ENCODE measurements around the gene CFAP251. TPM values are rescaled to one million over a fixed set of nuclear protein-coding genes. Genes with fewer than 3 reads are reported as not detected.

Gene CFAP251
- polyA plus RNA-seq, 1 donor (not counting 4 experiments of a cell fraction or from before 2014, with no cell fraction given): 74.2 TPM

- Histone ChIP-seq H3K4me2 (ENCODE audit: control insufficient read depth, extremely low read depth, insufficient read depth, low read depth, low read length) (no peak overlapping the region), H3K4me3 (ENCODE audit: control insufficient read depth in 2 of 3, extremely low read depth in 1 of 3, insufficient read depth in 2 of 3, low read depth in 1 of 3, low read length in 3 of 3) (no peak overlapping the region), H3K79me2 (ENCODE audit: control insufficient read depth, insufficient read depth, low read length) (peaks cover 7% of the 10 kb centered on the region), H3K9ac (ENCODE audit: control insufficient read depth, extremely low read depth, insufficient read depth, low read length) (no peak overlapping the region), H2AFZ (ENCODE audit: control insufficient read depth, low read length) (no peak overlapping the region), H3K27ac (ENCODE audit: control insufficient read depth, insufficient read depth, low read length) (no peak overlapping the region), H3K9me1 (ENCODE audit: control insufficient read depth, extremely low read depth, insufficient read depth, low read length) (no peaks in the 10 kb centered on the region), H3K27me3 (ENCODE audit: control insufficient read depth, extremely low read depth, insufficient read depth, low read length) (no peaks in the 10 kb centered on the region), H3K9me3 (ENCODE audit: control insufficient read depth, low read depth, low read length) (no peaks in the 10 kb centered on the region), H3K36me3 (ENCODE audit: control insufficient read depth in 2 of 2, extremely low read depth in 1 of 2, insufficient read depth in 2 of 2, low read length in 2 of 2) (peaks cover 31 to 57% of the 10 kb centered on the region in 2 experiments), H4K20me1 (ENCODE audit: control insufficient read depth, extremely low read depth, insufficient read depth, low read length) (no peaks in the 10 kb centered on the region), H3K4me1 (ENCODE audit: control insufficient read depth, extremely low read depth, insufficient read depth, low read length) (peaks cover 14% of the 10 kb centered on the region)
- DNase-seq (ENCODE audit: low read depth, low spot score) (no peak), FAIRE-seq (peak; percentile 29)
- dilution Hi-C loops (cut with MboI; ENCODE audit: extremely low pct_ligation_motif_present, low sequenced_read_pairs): no loop called here
- no peak for TF ChIP-seq EZH2 (IDR thresholded peaks at IDR 0.05; ENCODE audit: low read length)
- TF ChIP-seq CTCF (optimal IDR thresholded peaks at IDR 0.05 in 1 of 3, IDR thresholded peaks at IDR 0.05 in 1 of 3, conservative IDR thresholded peaks at IDR 0.05 in 1 of 3; ENCODE audit: extremely low read depth in 1 of 3, insufficient read depth in 2 of 3, low read length in 3 of 3): no peak
These were observed 42.1 kb downstream of the CFAP251 start for GRCh38 chr12:121960541-121960940.

GRCh38 chr12:121961195-121961879 lies 42.9 kb downstream of the CFAP251 start:
- no peaks in the 10 kb centered on the region for H4K20me1 ChIP-seq (ENCODE audit: control insufficient read depth, extremely low read depth, insufficient read depth, low read length)
- no peak overlapping the region for H3K4me2 ChIP-seq (ENCODE audit: control insufficient read depth, extremely low read depth, insufficient read depth, low read depth, low read length)
- H2AFZ ChIP-seq (ENCODE audit: control insufficient read depth, low read length): no peak overlapping the region
- peaks cover 30 to 51% of the 10 kb centered on the region in 2 experiments for H3K36me3 ChIP-seq (ENCODE audit: control insufficient read depth in 2 of 2, extremely low read depth in 1 of 2, insufficient read depth in 2 of 2, low read length in 2 of 2)
- H3K27me3 ChIP-seq (ENCODE audit: control insufficient read depth, extremely low read depth, insufficient read depth, low read length): no peaks in the 10 kb centered on the region
- H3K9ac ChIP-seq (ENCODE audit: control insufficient read depth, extremely low read depth, insufficient read depth, low read length): no peak overlapping the region
- no peaks in the 10 kb centered on the region for H3K79me2 ChIP-seq (ENCODE audit: control insufficient read depth, insufficient read depth, low read length)
- DNase-seq (ENCODE audit: low read depth, low spot score) (no peak), FAIRE-seq (peak; percentile 9)
- H3K9me3 ChIP-seq (ENCODE audit: control insufficient read depth, low read depth, low read length): no peaks in the 10 kb centered on the region
- H3K4me1 ChIP-seq (ENCODE audit: control insufficient read depth, extremely low read depth, insufficient read depth, low read length): peaks cover 16% of the 10 kb centered on the region
- H3K27ac ChIP-seq (ENCODE audit: control insufficient read depth, insufficient read depth, low read length): no peak overlapping the region
- dilution Hi-C loops (cut with MboI; ENCODE audit: extremely low pct_ligation_motif_present, low sequenced_read_pairs): no loop called here
- no peak for TF ChIP-seq EZH2 (IDR thresholded peaks at IDR 0.05; ENCODE audit: low read length)
- no peak for TF ChIP-seq CTCF (optimal IDR thresholded peaks at IDR 0.05 in 1 of 3, IDR thresholded peaks at IDR 0.05 in 1 of 3, conservative IDR thresholded peaks at IDR 0.05 in 1 of 3; ENCODE audit: extremely low read depth in 1 of 3, insufficient read depth in 2 of 3, low read length in 3 of 3)
- H3K9me1 ChIP-seq (ENCODE audit: control insufficient read depth, extremely low read depth, insufficient read depth, low read length): no peaks in the 10 kb centered on the region
- H3K4me3 ChIP-seq (ENCODE audit: control insufficient read depth in 2 of 3, extremely low read depth in 1 of 3, insufficient read depth in 2 of 3, low read depth in 1 of 3, low read length in 3 of 3): no peak overlapping the region
